GM04503 (cell line): ENCODE results near the gene RFFL.

Experiments used
- DNase-seq: peaks from one replicate; pipeline ENCODE4 v3.0.0-alpha.2; 2012; ENCODE audit warnings: low read depth

The RFFL gene

DNA sequence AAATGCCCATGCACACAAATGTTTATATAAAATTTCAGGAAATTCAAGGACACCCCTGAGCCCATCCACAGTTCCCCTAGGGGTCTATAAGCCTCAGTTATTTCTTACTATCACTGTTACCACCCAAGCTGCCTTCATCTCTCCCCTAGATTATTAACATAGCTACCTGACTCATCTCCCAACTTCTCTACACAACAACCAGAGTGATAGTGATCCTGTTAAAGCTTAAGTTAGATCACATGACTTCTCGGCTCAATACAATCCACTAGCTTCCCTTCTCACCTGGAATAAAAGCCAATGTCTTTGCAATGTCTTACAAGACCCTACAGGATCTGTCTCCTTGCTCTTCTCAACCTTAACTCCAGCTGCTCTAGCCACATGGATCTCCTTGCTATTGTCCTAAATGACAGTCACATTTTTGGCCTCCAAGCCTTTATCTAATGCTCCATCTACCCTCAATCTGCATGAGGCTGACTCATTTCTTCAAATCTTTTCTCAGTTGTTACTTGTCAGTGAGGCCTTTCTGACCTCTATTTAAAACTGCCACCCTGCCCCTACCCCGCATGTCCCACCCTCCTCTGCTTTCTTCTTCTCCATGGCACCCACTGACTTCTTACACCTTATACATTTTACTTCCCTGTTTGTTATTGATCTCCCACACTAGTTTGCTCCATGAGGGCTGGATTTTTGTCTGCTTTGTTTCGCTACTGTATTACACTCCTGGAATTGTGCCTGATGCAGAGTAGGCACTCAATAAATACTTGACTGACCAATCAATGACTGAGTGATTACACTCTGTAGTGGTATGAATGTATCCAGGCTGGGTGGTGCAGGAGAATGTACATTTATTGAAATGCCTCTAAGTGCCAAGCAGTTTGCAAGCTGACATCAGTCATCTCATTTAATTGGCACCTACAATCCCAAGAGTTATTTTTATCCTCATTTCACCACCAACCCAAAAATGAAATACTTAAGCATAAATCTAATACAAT lies 88.4 kb downstream of the RFFL start:
- DNase-seq, result no peak

DNA sequence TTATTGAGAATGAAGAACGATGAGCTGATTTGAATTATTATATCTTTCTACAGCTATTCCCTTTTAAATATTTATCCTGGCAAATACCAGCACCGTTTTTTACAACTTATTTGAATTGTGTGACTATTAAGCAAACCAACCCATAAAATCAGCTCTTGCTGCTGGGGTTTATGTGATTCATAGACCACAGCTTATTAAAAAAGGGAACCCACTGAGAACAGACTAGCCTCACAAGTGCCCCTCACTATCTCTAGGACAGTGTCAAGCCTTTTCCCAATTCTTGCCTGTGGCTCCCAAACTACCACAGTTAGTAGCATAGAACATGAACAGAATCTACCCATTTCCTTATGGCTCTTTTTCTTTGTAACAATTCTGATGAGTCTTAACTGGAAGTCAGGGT lies 89.3 kb downstream of the RFFL start:
- DNase-seq, result no peak

DNA sequence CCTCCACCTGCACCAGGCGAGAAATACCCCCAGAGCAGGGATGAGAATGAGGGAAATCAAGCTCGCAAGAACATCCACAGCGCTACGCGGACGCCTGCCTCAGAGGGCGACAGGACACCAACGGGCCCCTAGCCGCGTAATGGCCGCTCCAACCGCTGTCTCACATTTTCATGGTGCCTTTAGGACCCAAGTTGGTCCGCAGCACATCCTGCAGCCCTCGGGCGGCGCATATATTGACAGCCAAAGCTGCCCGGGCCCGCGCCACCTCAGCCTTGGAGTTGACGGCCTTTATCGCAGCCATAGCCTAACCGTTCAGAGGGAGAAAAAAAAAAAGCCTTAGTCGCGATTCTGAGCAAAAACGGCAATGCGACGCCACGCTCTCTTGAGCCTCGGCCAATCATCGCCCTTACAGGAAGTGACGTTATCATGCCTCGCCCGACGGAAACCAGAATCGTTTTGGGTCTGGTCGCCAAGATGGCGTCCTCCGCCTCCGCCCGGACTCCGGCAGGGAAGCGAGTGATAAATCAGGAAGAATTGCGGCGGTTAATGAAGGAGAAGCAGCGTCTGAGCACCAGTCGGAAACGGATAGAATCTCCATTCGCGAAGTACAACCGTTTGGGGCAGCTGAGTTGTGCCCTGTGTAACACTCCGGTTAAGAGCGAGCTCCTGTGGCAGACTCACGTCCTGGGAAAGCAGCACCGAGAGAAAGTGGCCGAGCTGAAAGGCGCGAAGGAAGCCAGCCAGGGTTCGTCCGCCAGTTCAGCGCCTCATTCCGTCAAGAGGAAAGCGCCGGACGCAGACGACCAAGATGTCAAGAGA lies 102.2 kb downstream of the RFFL start, which contains the start of the genes CCT6B and ZNF830:
Gene CCT6B (minus strand): TSS at position 368 of the 819 bp plus-strand sequence. CDS start 67 bp downstream, at position 301.
Gene ZNF830 (plus strand): TSS at position 448 of the 819 bp plus-strand sequence. CDS start 27 bp downstream, at position 475.
- peak; percentile 78 for DNase-seq

DNA sequence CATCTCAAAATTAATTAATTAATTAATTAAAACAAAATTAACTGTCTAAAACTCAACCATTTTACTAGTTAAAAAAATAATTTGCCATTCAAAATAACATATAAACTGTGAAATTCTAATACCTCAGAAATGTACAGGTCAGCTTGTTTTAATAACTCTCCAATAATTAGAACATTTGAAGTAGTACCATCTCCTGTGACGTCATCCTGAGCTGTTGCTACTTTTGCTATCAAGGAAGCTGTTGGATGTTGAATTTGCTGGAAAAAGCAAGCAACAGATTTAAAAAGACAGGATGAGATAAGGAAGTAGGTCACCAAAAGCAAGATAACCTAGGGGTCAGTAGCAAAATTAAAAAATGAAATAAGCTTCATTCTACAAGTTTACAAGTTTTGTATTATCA lies 105.1 kb downstream of the RFFL start:
- DNase-seq, result no peak
